ENCODE data around the gene SPEN. TPM values are rescaled to one million over a fixed set of nuclear protein-coding genes. Genes with fewer than 3 reads are reported as not detected.
A peak's percentile ranks its signal among the peaks of the same experiment; 100 is the strongest.

Gene SPEN
- total RNA-seq, 4 donors from 2014 or later = 51.8 to 94.9 (median 61.5) TPM

- Histone ChIP-seq H3K27me3 (no peaks in the 10 kb centered on the region), H3K4me3 (no peak overlapping the region), H3K9me3 (no peaks in the 10 kb centered on the region), H3K4me1 (peaks cover 0 to 16% (median 0%) of the 10 kb centered on the region in 4 donors), H3K36me3 (peaks cover 0 to 98% (median 0%) of the 10 kb centered on the region in 3 donors), H3K27ac (no peak overlapping the region)
- DNase-seq = peak in 1 of 3 donors; percentile 45
- no peak for TF ChIP-seq CTCF (IDR thresholded peaks at IDR 0.05)
- TF ChIP-seq POLR2A (IDR thresholded peaks at IDR 0.05) = no peak
These were observed 94.6 kb downstream of the SPEN start for GRCh38 chr1:15941899-15942660.

GRCh38 chr1:15942661-15943327, 95.3 kb downstream of the SPEN start:
- H3K36me3 ChIP-seq = peaks cover 0 to 98% (median 0%) of the 10 kb centered on the region in 3 donors
- H3K27me3 ChIP-seq = no peaks in the 10 kb centered on the region
- H3K27ac ChIP-seq = no peak overlapping the region
- peak in 1 of 3 donors; percentile 42 for DNase-seq
- no peak overlapping the region for H3K4me3 ChIP-seq
- H3K9me3 ChIP-seq = no peaks in the 10 kb centered on the region
- TF ChIP-seq POLR2A (IDR thresholded peaks at IDR 0.05) = no peak
- TF ChIP-seq CTCF (IDR thresholded peaks at IDR 0.05) = no peak
- peaks cover 0 to 10% (median 0%) of the 10 kb centered on the region in 4 donors for H3K4me1 ChIP-seq

GRCh38 chr1:15943328-15943991, 96.0 kb downstream of the SPEN start:
- Histone ChIP-seq H3K27me3 (no peaks in the 10 kb centered on the region), H3K4me1 (peaks cover 0 to 14% (median 0%) of the 10 kb centered on the region in 4 donors), H3K27ac (no peak overlapping the region), H3K4me3 (no peak overlapping the region), H3K36me3 (peaks cover 0 to 96% (median 0%) of the 10 kb centered on the region in 3 donors), H3K9me3 (no peaks in the 10 kb centered on the region)
- TF ChIP-seq POLR2A (IDR thresholded peaks at IDR 0.05) = no peak
- no peak for TF ChIP-seq CTCF (IDR thresholded peaks at IDR 0.05)
- DNase-seq = peak in 1 of 3 donors; percentile 44

GRCh38 chr1:15943992-15944307, 96.4 kb downstream of the SPEN start:
- Histone ChIP-seq H3K27me3 (no peaks in the 10 kb centered on the region), H3K36me3 (peaks cover 0 to 91% (median 0%) of the 10 kb centered on the region in 3 donors), H3K4me1 (peaks cover 0 to 14% (median 0%) of the 10 kb centered on the region in 4 donors), H3K4me3 (no peak overlapping the region), H3K9me3 (no peaks in the 10 kb centered on the region), H3K27ac (no peak overlapping the region)
- TF ChIP-seq CTCF (IDR thresholded peaks at IDR 0.05) (no peak), POLR2A (IDR thresholded peaks at IDR 0.05) (no peak)
- no peak for DNase-seq

- no peak overlapping the region for H3K27ac ChIP-seq
- no peaks in the 10 kb centered on the region for H3K27me3 ChIP-seq
- peak in 1 of 3 donors; percentile 45 for DNase-seq
- TF ChIP-seq CTCF (IDR thresholded peaks at IDR 0.05) (no peak), POLR2A (IDR thresholded peaks at IDR 0.05) (no peak)
- no peaks in the 10 kb centered on the region for H3K9me3 ChIP-seq
- no peak overlapping the region for H3K4me3 ChIP-seq
- H3K4me1 ChIP-seq = peaks cover 0 to 15% (median 2%) of the 10 kb centered on the region in 4 donors
- peaks cover 0 to 86% (median 0%) of the 10 kb centered on the region in 3 donors for H3K36me3 ChIP-seq
These were observed 97.0 kb downstream of the SPEN start for GRCh38 chr1:15944308-15945010.
